Placental pericyte (primary cell): Measurements from ENCODE around the gene POC1A. TPM values are rescaled to one million over a fixed set of nuclear protein-coding genes. Genes with fewer than 3 reads are reported as not detected.

ENCODE experiments used
- total RNA-seq: library from RNA; depleted of rRNA; stranded (reverse); fragments of >200 nt; gene quantifications from 2 replicates; pipeline ENCODE4 v1.2.3, GENCODE V29; 2012

The POC1A gene
- total RNA-seq = 2.6 and 21.2 TPM in 2 replicates

DNA sequence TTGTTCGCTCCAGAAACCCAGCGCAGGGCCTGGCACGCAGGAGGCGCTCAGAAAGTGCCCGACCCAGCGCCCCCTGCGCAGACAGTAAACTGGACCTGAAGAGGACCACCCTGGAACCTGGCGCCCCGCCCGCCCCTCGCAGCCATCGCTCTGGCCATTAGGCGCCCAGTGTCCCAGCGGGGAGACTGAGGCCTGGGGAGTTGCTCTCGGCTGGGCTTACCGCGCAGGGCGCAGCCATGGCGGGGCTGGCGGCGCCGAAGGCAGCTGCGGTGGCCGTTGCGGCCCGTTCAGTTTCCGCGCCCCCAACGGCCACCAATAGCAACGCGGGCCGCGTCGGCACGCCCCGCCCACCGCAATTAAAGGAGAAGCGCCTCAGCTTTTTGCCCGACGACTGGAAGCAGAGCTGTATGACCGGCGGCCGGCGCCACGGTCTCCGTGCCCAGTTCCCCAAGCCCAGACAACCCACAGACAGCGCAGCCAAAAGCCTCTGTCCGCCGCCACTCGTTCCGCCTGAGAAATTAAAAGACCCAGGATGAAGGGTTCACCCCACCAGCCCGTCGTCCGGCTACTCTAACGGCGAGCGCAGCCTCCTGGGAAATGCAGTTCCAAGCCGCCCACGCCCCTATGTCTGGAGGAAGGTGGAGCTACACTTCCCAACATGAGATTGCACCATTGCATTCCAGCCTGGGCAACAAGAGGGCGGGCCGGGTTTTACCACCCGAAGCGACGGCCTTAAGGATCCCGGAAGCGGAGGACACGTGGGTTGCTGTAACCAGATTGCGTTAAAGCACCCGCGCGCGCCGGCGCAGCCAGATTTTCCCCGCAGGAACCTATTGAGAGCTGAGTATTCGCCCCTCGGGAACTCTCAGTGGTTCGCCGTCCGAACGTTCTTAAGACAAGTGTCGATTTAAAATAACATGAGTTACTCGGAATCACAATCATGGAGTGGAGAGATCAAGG lies at the start of gene POC1A:
Gene POC1A, minus strand, starts transcription at position 289 of the 960 bp plus-strand sequence. Its CDS starts 51 bp downstream, at position 238.

DNA sequence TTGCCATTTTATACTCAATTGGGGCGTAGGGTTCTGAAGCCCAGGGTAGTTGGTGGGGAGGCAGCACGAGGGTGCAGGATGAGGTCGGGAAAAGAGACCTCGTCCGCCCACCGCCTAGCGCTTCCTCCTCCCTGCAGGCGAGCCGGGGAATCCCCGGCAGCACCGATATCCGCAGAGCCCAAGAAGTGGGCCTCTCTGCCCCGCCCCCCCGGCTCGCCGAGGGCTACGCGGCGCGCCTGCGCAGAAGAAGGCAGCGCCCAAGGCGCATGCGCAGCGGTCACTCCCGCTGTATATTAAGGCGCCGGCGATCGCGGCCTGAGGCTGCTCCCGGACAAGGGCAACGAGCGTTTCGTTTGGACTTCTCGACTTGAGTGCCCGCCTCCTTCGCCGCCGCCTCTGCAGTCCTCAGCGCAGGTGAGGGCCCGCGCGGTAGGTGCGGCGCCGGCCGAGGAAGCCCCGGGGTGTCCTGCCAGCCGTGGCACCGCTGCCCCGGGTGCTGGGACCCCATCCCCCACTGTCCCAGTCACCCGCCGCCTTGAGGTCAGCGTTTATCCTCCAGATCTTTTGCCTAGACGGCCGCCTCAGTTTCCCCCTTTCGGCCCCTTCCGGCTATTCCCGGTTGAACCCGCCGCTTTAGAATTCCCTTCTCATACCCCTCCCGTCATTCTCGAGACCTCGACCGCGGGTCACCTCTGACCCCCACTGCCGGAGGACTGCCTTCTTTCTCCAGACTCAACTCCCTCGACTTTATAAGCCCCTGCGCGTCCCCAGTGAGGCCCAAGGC lies 43.8 kb upstream of the POC1A start, which contains the start of gene ALAS1:
Gene ALAS1, plus strand, starts transcription at position 319 of the 784 bp plus-strand sequence. CDS start 1,082 bp downstream, outside the sequence.

DNA sequence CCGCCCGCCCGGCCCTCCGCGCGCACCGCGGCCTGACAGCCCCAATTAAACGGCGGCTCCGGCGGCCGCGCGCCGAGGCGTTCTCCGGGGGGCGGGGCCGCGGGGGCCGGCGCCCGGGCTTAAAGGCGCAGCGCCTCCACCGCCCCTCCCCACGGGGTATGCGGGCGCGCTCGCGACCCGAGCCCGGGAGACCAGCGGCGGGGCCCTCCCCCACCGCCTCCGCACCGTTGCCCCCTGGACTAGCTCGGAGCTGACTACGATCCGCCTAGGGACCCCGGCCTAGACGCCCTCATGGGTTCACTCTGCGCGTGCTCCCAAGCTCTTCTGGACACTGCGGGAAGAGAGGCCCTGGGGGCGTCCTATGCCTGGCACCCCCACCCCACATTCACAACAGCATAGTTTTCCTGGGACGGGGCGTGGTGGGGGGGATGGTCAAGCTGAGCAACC lies 97.7 kb downstream of the POC1A start, which contains the start of gene DUSP7:
Gene DUSP7, minus strand, starts transcription at position 51 of the 447 bp plus-strand sequence. CDS start 205 bp downstream, outside the sequence.

Other genes starting within 250 kb of the POC1A start
- 26.5 and 33.4 TPM in 2 replicates for gene RRP9, start 212.5 kb downstream of the POC1A start, total RNA-seq
- 27.6 and 30.4 TPM in 2 replicates for gene PARP3, start 212.1 kb downstream of the POC1A start, total RNA-seq
- gene GPR62, start 199.0 kb downstream of the POC1A start, total RNA-seq = under 0.01 TPM in 1 of 2 replicates, not detected in the other
- 46.8 and 63.9 TPM in 2 replicates for gene PCBP4, start 187.0 kb downstream of the POC1A start, total RNA-seq
- gene ABHD14B, start 180.4 kb downstream of the POC1A start, total RNA-seq = 24.1 and 29.1 TPM in 2 replicates
- gene ABHD14A, start 179.4 kb downstream of the POC1A start, total RNA-seq = 11.3 and 16.6 TPM in 2 replicates
- gene ACY1, start 170.9 kb downstream of the POC1A start, total RNA-seq = 35.8 and 59.7 TPM in 2 replicates
- 771 and 1,601 TPM in 2 replicates for gene RPL29, start 158.5 kb downstream of the POC1A start, total RNA-seq
- 13.8 and 37.5 TPM in 2 replicates for gene DUSP7, start 97.9 kb downstream of the POC1A start, total RNA-seq
- 56.4 and 69.8 TPM in 2 replicates for gene ALAS1, start 43.7 kb upstream of the POC1A start, total RNA-seq
- gene TLR9, start 71.2 kb upstream of the POC1A start, total RNA-seq = not detected in 2 replicates
- 137 and 179 TPM in 2 replicates for gene TWF2, start 84.7 kb upstream of the POC1A start, total RNA-seq
- gene PPM1M, start 91.3 kb upstream of the POC1A start, total RNA-seq = 19.5 and 27.4 TPM in 2 replicates
- gene WDR82, start 124.2 kb upstream of the POC1A start, total RNA-seq = 39.4 and 72.7 TPM in 2 replicates
- 15.5 and 16.4 TPM in 2 replicates for gene GLYCTK, start 133.4 kb upstream of the POC1A start, total RNA-seq
- 7.0 and 7.7 TPM in 2 replicates for gene DNAH1, start 161.9 kb upstream of the POC1A start, total RNA-seq